Stimulated activated naive CD8-positive, alpha-beta T cell treated with anti-CD3 and anti-CD28 coated beads, Interleukin-15, amount 100 ng/mL, for 72 hours (primary cell): ENCODE data around the gene PARP15.
"Not testable (repeated sequence)": the region's sequence is repeated elsewhere in the genome, so short reads cannot be mapped to it uniquely, and the experiment has no call there.

Experiments used
- ATAC-seq: fragments of 150-1000 bp; cut with Tn5 transposase; 2 replicates; pipeline ENCODE4 v1.10.0; 2021; ENCODE audit warnings: mild to moderate bottlenecking, moderate library complexity
- DNase-seq, 2 donors: peaks; one replicate each; pipeline ENCODE4 v3.0.0; 2021 to 2022
- H3K27ac Mint-ChIP-seq, 2 donors: one replicate each; pipeline ENCODE4 v1.8.0; 2022; ENCODE audit warnings: mild to moderate bottlenecking in 2 of 2, mixed read lengths in 2 of 2, moderate library complexity in 2 of 2
- H3K27me3 Mint-ChIP-seq: one replicate; pipeline ENCODE4 v1.8.0; 2022; ENCODE audit warnings: mixed read lengths
- H3K4me1 Mint-ChIP-seq: one replicate; pipeline ENCODE4 v1.8.0; 2022; ENCODE audit warnings: mild to moderate bottlenecking, mixed read lengths
- H3K4me3 Mint-ChIP-seq, 2 donors: one replicate each; pipeline ENCODE4 v1.8.0; 2022; ENCODE audit warnings: mild to moderate bottlenecking in 2 of 2, mixed read lengths in 2 of 2, moderate library complexity in 1 of 2
- H3K9me3 Mint-ChIP-seq, 2 donors: one replicate each; pipeline ENCODE4 v1.8.0; 2022; ENCODE audit warnings: mixed read lengths in 2 of 2

Gene PARP15

DNA sequence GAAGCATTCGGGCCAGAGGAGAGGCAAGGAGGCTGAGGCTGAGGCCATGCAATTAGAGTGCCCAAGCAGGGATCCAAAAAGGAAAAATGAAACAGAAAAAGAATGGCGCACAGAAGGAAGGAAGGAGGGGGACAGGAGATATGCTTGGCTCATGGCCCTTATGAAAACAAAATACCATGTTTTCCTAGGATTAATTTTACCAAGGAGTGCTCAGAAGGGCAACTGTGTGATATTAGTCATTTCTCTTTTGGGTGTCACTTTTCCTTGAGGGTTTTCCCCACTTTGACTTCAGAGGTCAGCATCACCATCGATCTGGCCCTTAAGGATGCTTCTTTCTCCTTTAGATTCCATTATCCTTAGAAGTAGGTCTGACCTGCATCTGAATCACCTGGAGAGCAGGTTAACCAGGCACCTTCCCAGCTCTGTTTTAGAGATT lies 104.5 kb downstream of the PARP15 start:
- Mint-ChIP-seq H3K27ac (peak overlapping the region; percentile 92), H3K4me1 (peaks cover 60% of the 10 kb centered on the region), H3K9me3 (no peaks in the 10 kb centered on the region), H3K4me3 (peak overlapping the region; percentile 82 to 91), H3K27me3 (no peaks in the 10 kb centered on the region)
- DNase-seq (no peak), ATAC-seq (no peak)

DNA sequence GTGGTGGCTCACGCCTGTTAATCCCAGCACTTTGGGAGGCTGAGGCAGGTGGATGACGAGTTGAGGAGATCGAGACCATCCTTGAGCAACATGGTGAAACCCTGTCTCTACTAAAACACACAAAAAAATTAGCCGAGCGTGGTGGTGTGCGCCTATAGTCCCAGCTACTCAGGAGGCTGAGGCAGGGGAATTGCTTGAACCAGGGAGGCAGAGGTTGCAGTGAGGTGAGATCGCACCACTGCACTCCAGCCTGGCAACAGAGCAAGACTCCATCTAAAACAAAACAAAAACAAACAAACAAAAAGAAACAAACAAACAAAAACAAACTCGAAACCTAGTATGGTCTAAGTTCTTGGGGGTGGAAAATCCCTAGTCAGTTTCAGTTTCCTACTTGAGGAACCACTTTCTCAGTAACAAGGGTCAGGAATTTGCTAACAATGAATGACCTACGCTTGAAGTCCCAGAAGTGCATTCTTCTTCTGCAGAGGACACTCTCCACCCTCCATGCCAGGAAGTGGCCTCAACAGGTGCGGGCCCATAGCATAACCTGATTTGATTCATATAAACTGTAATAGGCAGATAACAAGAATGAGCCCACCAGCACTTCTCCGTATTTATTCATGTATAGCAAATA lies 105.4 kb downstream of the PARP15 start:
- ATAC-seq, DNase-seq, H3K9me3 Mint-ChIP-seq, H3K27me3 Mint-ChIP-seq: not testable (repeated sequence)
- peak overlapping the region; percentile 61 to 67 for H3K27ac Mint-ChIP-seq
- peaks cover 64% of the 10 kb centered on the region for H3K4me1 Mint-ChIP-seq
- H3K4me3 Mint-ChIP-seq: peak overlapping the region; percentile 82 to 91

DNA sequence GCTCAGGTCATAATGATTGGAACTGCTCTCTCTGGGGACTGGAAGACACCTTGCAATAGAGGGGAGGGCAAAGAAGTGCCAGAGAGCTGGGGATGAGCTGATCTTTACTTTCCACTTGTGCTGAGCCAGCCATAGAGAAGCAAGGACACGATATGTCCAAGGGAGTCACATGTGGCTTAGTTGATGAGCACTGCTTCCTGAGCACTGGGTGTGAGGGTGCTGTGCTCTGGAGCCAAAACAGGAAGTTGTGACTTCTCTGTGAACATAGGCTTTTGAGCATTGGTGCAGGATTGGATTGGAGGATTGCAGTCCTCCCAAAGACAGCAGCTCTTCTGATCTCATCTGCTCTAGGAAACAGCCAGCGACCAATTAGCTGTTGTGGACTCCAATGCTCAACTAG lies 109.8 kb downstream of the PARP15 start:
- DNase-seq: no peak
- no peaks in the 10 kb centered on the region for H3K9me3 Mint-ChIP-seq
- no peak for ATAC-seq
- H3K27ac Mint-ChIP-seq: peak overlapping the region in 1 of 2 donors; percentile 4
- H3K27me3 Mint-ChIP-seq: no peaks in the 10 kb centered on the region
- H3K4me1 Mint-ChIP-seq: peaks cover 29% of the 10 kb centered on the region
- no peak overlapping the region for H3K4me3 Mint-ChIP-seq
